B cell (primary cell): Measurements from ENCODE around the gene KIRREL3.

ENCODE experiments used
- CTCF ChIP-seq: fragments of 200-600 bp; IDR thresholded peaks from one replicate; pipeline ENCODE4 v1.8.0; 2022; ENCODE audit warnings: antibody characterized with exemption, mild to moderate bottlenecking
- EZH2 ChIP-seq: IDR thresholded peaks from 2 replicates; pipeline ENCODE4 v1.6.1; 2012; ENCODE audit warnings: borderline replicate concordance, low read depth, mild to moderate bottlenecking, moderate library complexity, low read length; ENCODE audit not compliant: insufficient read depth, poor library complexity, severe bottlenecking

DNA sequence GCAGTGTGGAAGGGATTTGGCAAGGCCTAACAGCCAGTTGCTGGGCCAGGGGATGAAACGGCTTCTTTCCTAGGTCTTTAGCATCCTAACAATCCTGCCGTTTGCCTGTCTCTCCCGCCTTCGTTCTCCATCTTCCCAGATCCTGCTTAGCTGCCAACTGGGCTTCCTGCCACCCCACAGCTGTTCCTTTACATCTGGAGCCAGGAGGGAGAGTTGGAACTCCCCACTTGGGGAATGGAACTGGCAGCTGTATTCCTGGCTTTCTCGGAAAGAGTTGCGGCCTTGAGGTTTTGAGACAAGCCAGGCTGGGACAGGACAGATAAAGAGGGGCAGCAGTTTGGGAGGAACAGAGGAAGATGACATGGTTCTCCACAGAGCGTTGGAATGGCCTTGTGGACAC is 585.4 kb downstream of the KIRREL3 start:
- TF ChIP-seq CTCF (no peak), EZH2 (no peak)
